Left lung (tissue), 10 donors: Measurements from ENCODE around the gene AOPEP. TPM values are rescaled to one million over a fixed set of nuclear protein-coding genes. Genes with fewer than 3 reads are reported as not detected.

Experiments used
- ATAC-seq: fragments of 200-7000 bp; cut with Tn5 transposase; one replicate; pipeline ENCODE4 v1.9.1; 2020; ENCODE audit warnings: moderate library complexity
- DNase-seq, 4 donors: peaks; one replicate each; pipeline ENCODE4 v3.0.0-alpha.2; 2013 to 2020
- H3K27ac ChIP-seq, 2 donors: fragments of 200-600 bp; sonication (generic) in 1 of 2; one replicate each; pipeline versions ENCODE4 v1.5.0 to v1.8.0; 2020 to 2021
- H3K27me3 ChIP-seq, 2 donors: fragments of 200-600 bp; sonication (generic) in 1 of 2; one replicate each; pipeline versions ENCODE4 v1.5.0 to v1.8.0; 2020 to 2021
- H3K36me3 ChIP-seq, 2 donors: fragments of 200-600 bp; sonication (generic) in 1 of 2; one replicate each; pipeline versions ENCODE4 v1.5.0 to v1.8.0; 2020 to 2021
- H3K4me1 ChIP-seq, 2 donors: fragments of 200-600 bp; one replicate each; pipeline ENCODE4 v1.8.0; 2021
- H3K4me3 ChIP-seq, 2 donors: fragments of 200-600 bp; sonication (generic) in 1 of 2; one replicate each; pipeline versions ENCODE4 v1.5.0 to v1.8.0; 2020 to 2021; ENCODE audit warnings: mild to moderate bottlenecking in 1 of 2
- H3K9me3 ChIP-seq, 2 donors: fragments of 200-600 bp; sonication (generic) in 1 of 2; one replicate each; pipeline versions ENCODE4 v1.5.0 to v1.8.0; 2020 to 2021
- CTCF ChIP-seq, 2 donors: fragments of 200-600 bp; sonication (generic) in 1 of 2; IDR thresholded peaks; one replicate each; pipeline versions ENCODE4 v1.5.0 to v1.8.0; 2021; ENCODE audit warnings: antibody characterized with exemption in 2 of 2
- intact Hi-C, 2 donors: fragments of 100-400 bp; cut with DNase I; formaldehyde crosslinking; loops; one replicate each; pipeline versions ENCODE4 v1.11.2 to v1.14.2; 2022
- polyA plus RNA-seq, 6 donors: library from polyadenylated mRNA; unstranded; fragments of 120-200 nt; gene quantifications; one replicate each; pipeline ENCODE4 v1.2.1, GENCODE V29; 2013; ENCODE audit not compliant: insufficient read length in 6 of 6
- total RNA-seq, 2 donors: library from RNA; stranded (reverse); fragmentation: NEBNext Ultra II Directional; extraction: Animal tissue kit (Norgen Biotek cat#: 25700); gene quantifications; one replicate each; pipeline ENCODE4 v1.2.1, GENCODE V29; 2021
- donor health status: DM: no; HTN: yes; CAD: no.
- donor health status: DM: no; HTN: no; CAD: no.

The AOPEP gene
- total and polyA plus RNA-seq, 8 donors = 32.5 to 83.2 (median 39.9) TPM

GRCh38 chr9:95031711-95032461 lies 305.4 kb downstream of the AOPEP start:
- Histone ChIP-seq H3K36me3 (no peaks in the 10 kb centered on the region), H3K9me3 (no peaks in the 10 kb centered on the region), H3K27ac (peak overlapping the region; percentile 16 to 39), H3K27me3 (no peaks in the 10 kb centered on the region), H3K4me3 (no peak overlapping the region), H3K4me1 (peaks cover 33 to 39% of the 10 kb centered on the region in 2 donors)
- DNase-seq = peak in 2 of 4 donors; percentile 69 to 74
- intact Hi-C loops = no loop called here
- peak; percentile 82 for ATAC-seq
- no peak for TF ChIP-seq CTCF (IDR thresholded peaks at IDR 0.05)

DNA sequence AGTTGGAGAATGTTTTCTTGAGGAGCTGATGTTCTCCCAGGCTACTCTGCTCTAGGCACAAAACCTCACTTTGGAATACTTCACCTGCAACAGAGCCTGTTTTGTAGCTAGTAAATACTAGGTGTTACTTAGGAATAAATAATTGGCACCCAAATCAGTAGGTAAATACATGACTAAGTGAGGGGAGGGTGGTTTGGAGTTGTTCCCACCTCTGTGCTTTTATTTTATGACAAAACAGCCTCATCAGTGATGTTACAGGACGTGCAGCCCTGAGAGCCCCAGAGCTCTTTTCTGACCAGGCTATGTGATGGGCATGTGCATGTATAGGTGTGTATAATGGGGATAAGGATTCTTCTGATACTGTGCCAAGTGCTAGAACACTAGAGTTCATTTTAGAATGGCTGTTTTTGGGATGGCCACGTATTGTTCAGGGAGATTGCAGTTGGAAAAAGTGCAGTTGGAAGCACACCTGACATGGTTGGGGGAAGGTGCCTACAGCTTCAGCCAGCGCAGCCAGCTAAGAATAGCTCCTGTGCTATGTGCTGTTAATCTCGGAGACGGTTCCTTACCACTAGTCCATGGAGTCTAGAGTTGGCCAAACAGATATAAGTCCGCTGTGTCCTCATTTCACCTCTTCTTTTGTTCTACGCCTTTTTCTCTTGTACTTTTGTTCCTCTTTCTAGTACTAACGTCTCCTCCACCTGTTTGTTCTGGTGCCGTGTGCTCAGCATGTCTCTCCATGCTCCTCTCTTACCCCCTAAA lies 306.3 kb downstream of the AOPEP start:
- Histone ChIP-seq H3K4me3 (no peak overlapping the region), H3K9me3 (no peaks in the 10 kb centered on the region), H3K36me3 (no peaks in the 10 kb centered on the region), H3K27me3 (no peaks in the 10 kb centered on the region), H3K27ac (peak overlapping the region; percentile 8 to 39), H3K4me1 (peaks cover 30 to 33% of the 10 kb centered on the region in 2 donors)
- intact Hi-C loops = no loop called here
- no peak for DNase-seq
- no peak for TF ChIP-seq CTCF (IDR thresholded peaks at IDR 0.05)
- ATAC-seq = peak; percentile 2

DNA sequence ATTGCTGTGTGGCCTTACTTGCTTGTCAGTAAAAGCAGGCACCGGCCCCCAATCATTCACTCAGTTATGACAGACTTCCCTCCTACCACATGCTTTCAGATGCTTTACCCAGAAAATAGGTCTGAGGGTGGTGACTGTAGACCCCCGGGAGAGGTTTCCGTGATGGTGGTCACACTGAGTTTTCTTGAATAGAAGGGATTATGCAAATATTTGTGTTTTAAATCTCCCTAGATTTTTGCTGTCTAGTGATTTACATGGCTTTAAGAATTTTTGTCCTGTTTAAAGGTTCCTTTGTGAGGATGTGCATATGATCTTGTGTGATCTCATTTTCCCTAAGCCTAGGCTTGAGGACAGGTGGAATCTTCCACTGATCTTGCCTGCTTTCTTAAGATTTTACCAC lies 309.3 kb downstream of the AOPEP start:
- intact Hi-C loops = no loop called here
- ATAC-seq (no peak), DNase-seq (no peak)
- no peak overlapping the region for H3K27ac ChIP-seq
- no peak for TF ChIP-seq CTCF (IDR thresholded peaks at IDR 0.05)
- H3K27me3 ChIP-seq = no peaks in the 10 kb centered on the region
- H3K4me3 ChIP-seq = no peak overlapping the region
- no peaks in the 10 kb centered on the region for H3K9me3 ChIP-seq
- no peaks in the 10 kb centered on the region for H3K36me3 ChIP-seq
- peaks cover 19 to 22% of the 10 kb centered on the region in 2 donors for H3K4me1 ChIP-seq

DNA sequence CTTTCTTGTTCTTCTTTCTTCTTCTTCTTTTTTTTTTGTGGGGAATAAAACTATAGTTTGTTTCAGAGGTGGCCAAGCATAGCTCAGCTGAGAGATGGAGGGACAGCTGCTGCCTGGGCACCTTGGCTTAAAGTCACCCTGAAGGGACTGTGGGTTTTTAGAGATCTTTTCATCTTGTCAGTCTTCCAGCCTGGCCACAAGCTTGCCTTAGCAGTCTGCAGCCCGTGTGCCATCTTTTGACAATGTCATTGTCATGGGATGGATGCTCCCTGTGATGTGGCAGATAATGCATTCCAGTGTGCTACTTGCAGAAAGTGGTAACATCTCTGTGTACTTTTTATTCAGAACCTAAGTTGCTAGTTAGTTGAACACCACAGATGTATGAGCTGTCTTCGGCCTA lies 310.2 kb downstream of the AOPEP start:
- Histone ChIP-seq H3K9me3 (no peaks in the 10 kb centered on the region), H3K27ac (no peak overlapping the region), H3K4me3 (no peak overlapping the region), H3K36me3 (no peaks in the 10 kb centered on the region), H3K27me3 (no peaks in the 10 kb centered on the region), H3K4me1 (peaks cover 14 to 19% of the 10 kb centered on the region in 2 donors)
- ATAC-seq (no peak), DNase-seq (no peak)
- intact Hi-C loops = no loop called here
- TF ChIP-seq CTCF (IDR thresholded peaks at IDR 0.05) = no peak

DNA sequence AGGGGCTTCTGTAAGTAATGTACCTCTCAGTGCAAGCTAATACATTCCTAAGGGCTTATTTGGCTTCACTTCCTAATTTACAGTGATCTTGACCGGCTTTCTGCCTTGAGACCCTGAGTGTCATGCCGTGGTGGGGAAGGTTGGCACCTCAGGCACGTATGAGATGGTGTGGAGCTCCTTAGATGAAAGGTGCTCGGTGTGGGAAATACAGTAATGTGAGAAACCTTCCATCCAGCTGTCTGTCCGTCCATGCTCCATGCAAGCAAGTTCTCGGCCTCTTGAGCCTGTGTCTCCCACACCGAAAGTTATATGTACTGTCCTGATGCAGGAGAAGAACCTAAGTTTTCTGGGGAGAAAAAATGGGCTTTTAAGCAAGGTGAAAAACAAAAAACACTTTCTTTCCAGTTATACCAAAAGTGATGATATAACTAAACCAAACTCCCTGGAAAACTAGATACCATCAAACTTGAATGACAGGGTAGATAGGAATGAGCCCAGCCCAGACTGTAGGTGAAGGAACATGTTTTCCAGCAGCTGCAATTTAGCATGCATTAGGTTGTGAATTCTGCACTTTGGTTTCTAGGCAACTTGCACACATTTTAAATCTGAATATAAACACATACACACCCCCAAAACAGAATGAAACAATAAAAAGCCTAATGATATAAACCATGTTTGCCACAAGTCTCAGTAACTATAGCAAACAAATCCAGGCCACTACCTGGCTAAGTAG lies 311.5 kb downstream of the AOPEP start:
- Histone ChIP-seq H3K4me1 (peaks cover 4 to 8% of the 10 kb centered on the region in 2 donors), H3K27me3 (no peaks in the 10 kb centered on the region), H3K36me3 (no peaks in the 10 kb centered on the region), H3K4me3 (no peak overlapping the region), H3K27ac (no peak overlapping the region), H3K9me3 (no peaks in the 10 kb centered on the region)
- intact Hi-C loops = no loop called here
- no peak for ATAC-seq
- TF ChIP-seq CTCF (IDR thresholded peaks at IDR 0.05) = no peak
- no peak for DNase-seq
